AG09309 (cell line): ENCODE results near the gene LRRC26.

Experiments used
- DNase-seq: peaks from one replicate; pipeline ENCODE4 v3.0.0-alpha.2; 2010; ENCODE audit warnings: low read depth
- H3K4me3 ChIP-seq: 2 replicates; pipeline ENCODE4 v1.5.1; 2011; ENCODE audit warnings: mild to moderate bottlenecking, low read depth, low read length, moderate library complexity; ENCODE audit not compliant: control insufficient read depth
- CTCF ChIP-seq: IDR thresholded peaks from 2 replicates; pipeline ENCODE4 v1.5.1; 2011; ENCODE audit warnings: mild to moderate bottlenecking, low read depth, low read length, inconsistent platforms; ENCODE audit not compliant: insufficient read depth, control insufficient read depth; ENCODE audit errors: missing control alignments

Gene LRRC26

GRCh38 chr9:137169896-137170358, at the start of gene LRRC26:
TSS of gene LRRC26 (minus strand) at chr9:137170051. CDS start at chr9:137169943, 108 bp downstream.
- no peak for DNase-seq
- no peak within 1 kb of the TSS for H3K4me3 ChIP-seq
- TF ChIP-seq CTCF = no peak

GRCh38 chr9:137218754-137219271, 49.0 kb upstream of the LRRC26 start:
- no peak for TF ChIP-seq CTCF
- no peak for DNase-seq
- H3K4me3 ChIP-seq = no peak overlapping the region

- no peak for TF ChIP-seq CTCF
- no peak overlapping the region for H3K4me3 ChIP-seq
- DNase-seq = no peak
Observed at GRCh38 chr9:137218212-137218753, 48.4 kb upstream of the LRRC26 start.

GRCh38 chr9:137217276-137218211, 47.7 kb upstream of the LRRC26 start:
- no peak for DNase-seq
- no peak for TF ChIP-seq CTCF
- H3K4me3 ChIP-seq = no peak overlapping the region

GRCh38 chr9:137216188-137216965, 46.5 kb upstream of the LRRC26 start:
- no peak for DNase-seq
- TF ChIP-seq CTCF = no peak
- no peak overlapping the region for H3K4me3 ChIP-seq

- H3K4me3 ChIP-seq = no peak overlapping the region
- no peak for DNase-seq
- no peak for TF ChIP-seq CTCF
Observed at GRCh38 chr9:137215196-137215986, 45.5 kb upstream of the LRRC26 start.
